Osteoblast (primary cell): Measurements from ENCODE around the gene TRPM5. TPM values are rescaled to one million over a fixed set of nuclear protein-coding genes. Genes with fewer than 3 reads are reported as not detected.

Source experiments
- DNase-seq: peaks from one replicate; pipeline ENCODE4 v3.0.0; 2011; ENCODE audit warnings: low spot score, mixed read lengths; ENCODE audit not compliant: insufficient read length; ENCODE audit errors: missing footprints
- H2AFZ ChIP-seq: 2 replicates; pipeline ENCODE4 v1.6.0; 2011; ENCODE audit warnings: mild to moderate bottlenecking, low read length
- H3K27ac ChIP-seq: 2 replicates; pipeline ENCODE4 v1.5.1; 2011; ENCODE audit warnings: mild to moderate bottlenecking, low read depth, low read length, moderate library complexity
- H3K27me3 ChIP-seq: 2 replicates; pipeline ENCODE4 v1.6.0; 2012; ENCODE audit warnings: mild to moderate bottlenecking, control low read depth, inconsistent platforms, low read length, moderate library complexity; ENCODE audit not compliant: insufficient read depth
- H3K36me3 ChIP-seq: 2 replicates; pipeline ENCODE4 v1.5.1; 2011; ENCODE audit warnings: mild to moderate bottlenecking, low read length, control low read depth, moderate library complexity; ENCODE audit not compliant: insufficient read depth
- H3K4me1 ChIP-seq: 2 replicates; pipeline ENCODE4 v1.5.1; 2011; ENCODE audit warnings: mild to moderate bottlenecking, low read length, control low read depth, moderate library complexity; ENCODE audit not compliant: insufficient read depth
- H3K4me2 ChIP-seq: 2 replicates; pipeline ENCODE4 v1.6.0; 2011; ENCODE audit warnings: mild to moderate bottlenecking, low read length; ENCODE audit not compliant: insufficient read depth
- H3K4me3 ChIP-seq: fragments of 200-600 bp; sonication (generic); 3 replicates; pipeline ENCODE4 v1.5.1; 2012; ENCODE audit warnings: mild to moderate bottlenecking, low read length, inconsistent platforms; ENCODE audit not compliant: insufficient read depth
- H3K79me2 ChIP-seq: 2 replicates; pipeline ENCODE4 v1.6.0; 2012; ENCODE audit warnings: mild to moderate bottlenecking, low read length, control low read depth, inconsistent platforms; ENCODE audit not compliant: insufficient read depth
- H3K9me3 ChIP-seq: 2 replicates; pipeline ENCODE4 v1.5.1; 2011; ENCODE audit warnings: low read depth, low read length, control low read depth
- H4K20me1 ChIP-seq: 2 replicates; pipeline ENCODE4 v1.6.0; 2012; ENCODE audit warnings: mild to moderate bottlenecking, low read length, control low read depth; ENCODE audit not compliant: insufficient read depth
- total RNA-seq: library from RNA; depleted of rRNA; stranded (reverse); fragments of >200 nt; gene quantifications from 2 replicates; pipeline ENCODE4 v1.2.3, GENCODE V29; 2012
- TF ChIP-seq, protein P1 (sequence below): IDR thresholded peaks from 2 replicates; pipeline ENCODE4 v1.5.1; 2011; ENCODE audit warnings: mild to moderate bottlenecking, low read depth, low read length, moderate library complexity; ENCODE audit errors: extremely low read depth

TRPM5 gene
- total RNA-seq, 1 donor: not detected

DNA sequence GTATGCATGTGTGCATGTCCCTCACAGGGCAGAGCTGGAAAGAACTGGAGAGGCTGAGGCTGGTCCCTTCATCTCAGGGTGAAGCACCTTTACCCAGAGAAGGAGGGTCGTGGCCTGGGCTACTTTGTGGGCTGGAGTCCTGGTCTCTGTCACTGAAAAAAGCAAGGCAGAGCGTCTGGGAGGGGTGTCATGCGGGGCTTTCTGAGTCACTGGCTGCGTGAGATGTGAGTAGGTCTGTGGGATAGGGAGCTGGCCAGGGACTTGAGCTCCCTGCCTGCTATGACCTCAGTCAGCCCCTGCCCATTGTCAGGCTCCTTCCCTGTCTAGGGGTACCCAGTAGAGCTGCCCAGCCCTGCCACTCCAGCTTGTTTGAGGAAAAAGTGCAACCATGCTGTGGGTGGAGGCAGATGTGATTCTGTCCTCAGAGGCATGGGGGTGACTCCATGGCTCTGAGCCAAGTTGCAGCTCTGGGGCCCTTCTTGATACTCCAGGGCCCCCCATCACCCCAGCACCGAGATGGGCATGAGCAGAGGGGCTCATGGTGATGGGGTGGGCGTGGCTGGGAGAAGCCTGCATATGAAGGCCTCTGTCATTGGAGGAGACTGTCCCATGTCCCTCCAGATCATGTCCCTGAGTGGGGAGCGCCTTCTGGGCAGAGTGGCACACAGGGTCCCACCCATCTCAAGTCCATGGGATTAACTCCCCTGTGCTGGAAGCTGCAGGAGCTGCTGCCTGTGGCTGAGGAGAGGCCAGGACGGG, 28.3 kb upstream of the TRPM5 start:
- Histone ChIP-seq H3K79me2 (no peaks in the 10 kb centered on the region), H3K27me3 (peaks cover 21% of the 10 kb centered on the region), H3K9me3 (no peaks in the 10 kb centered on the region), H3K4me1 (no peaks in the 10 kb centered on the region), H3K27ac (no peak overlapping the region), H2AFZ (no peak overlapping the region), H3K36me3 (no peaks in the 10 kb centered on the region), H3K4me3 (no peak overlapping the region), H4K20me1 (no peaks in the 10 kb centered on the region), H3K4me2 (no peak overlapping the region)
- peak; percentile 46 for DNase-seq
- TF ChIP-seq, protein P1, sequence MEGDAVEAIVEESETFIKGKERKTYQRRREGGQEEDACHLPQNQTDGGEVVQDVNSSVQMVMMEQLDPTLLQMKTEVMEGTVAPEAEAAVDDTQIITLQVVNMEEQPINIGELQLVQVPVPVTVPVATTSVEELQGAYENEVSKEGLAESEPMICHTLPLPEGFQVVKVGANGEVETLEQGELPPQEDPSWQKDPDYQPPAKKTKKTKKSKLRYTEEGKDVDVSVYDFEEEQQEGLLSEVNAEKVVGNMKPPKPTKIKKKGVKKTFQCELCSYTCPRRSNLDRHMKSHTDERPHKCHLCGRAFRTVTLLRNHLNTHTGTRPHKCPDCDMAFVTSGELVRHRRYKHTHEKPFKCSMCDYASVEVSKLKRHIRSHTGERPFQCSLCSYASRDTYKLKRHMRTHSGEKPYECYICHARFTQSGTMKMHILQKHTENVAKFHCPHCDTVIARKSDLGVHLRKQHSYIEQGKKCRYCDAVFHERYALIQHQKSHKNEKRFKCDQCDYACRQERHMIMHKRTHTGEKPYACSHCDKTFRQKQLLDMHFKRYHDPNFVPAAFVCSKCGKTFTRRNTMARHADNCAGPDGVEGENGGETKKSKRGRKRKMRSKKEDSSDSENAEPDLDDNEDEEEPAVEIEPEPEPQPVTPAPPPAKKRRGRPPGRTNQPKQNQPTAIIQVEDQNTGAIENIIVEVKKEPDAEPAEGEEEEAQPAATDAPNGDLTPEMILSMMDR: no peak

DNA sequence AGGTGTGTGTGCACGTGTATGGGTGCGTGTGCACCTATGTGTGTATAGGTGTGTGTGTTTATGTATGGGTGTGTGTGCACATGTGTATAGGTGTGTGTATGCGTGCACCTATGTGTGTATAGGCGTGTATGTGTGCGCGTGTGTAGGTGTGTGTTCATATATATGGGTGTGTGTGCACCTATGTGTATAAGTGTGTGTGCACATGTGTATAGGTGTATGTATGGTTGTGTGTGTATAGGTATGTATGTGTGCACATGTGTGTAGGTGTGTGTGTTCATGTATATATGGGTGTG, 27.4 kb upstream of the TRPM5 start:
- no peak overlapping the region for H3K4me3 ChIP-seq
- H3K79me2 ChIP-seq: no peaks in the 10 kb centered on the region
- H3K9me3 ChIP-seq: no peaks in the 10 kb centered on the region
- no peak overlapping the region for H2AFZ ChIP-seq
- peaks cover 15% of the 10 kb centered on the region for H3K27me3 ChIP-seq
- H3K4me1 ChIP-seq: no peaks in the 10 kb centered on the region
- no peaks in the 10 kb centered on the region for H3K36me3 ChIP-seq
- DNase-seq: no peak
- no peak overlapping the region for H3K4me2 ChIP-seq
- H3K27ac ChIP-seq: no peak overlapping the region
- TF ChIP-seq, protein P1: no peak
- no peaks in the 10 kb centered on the region for H4K20me1 ChIP-seq

DNA sequence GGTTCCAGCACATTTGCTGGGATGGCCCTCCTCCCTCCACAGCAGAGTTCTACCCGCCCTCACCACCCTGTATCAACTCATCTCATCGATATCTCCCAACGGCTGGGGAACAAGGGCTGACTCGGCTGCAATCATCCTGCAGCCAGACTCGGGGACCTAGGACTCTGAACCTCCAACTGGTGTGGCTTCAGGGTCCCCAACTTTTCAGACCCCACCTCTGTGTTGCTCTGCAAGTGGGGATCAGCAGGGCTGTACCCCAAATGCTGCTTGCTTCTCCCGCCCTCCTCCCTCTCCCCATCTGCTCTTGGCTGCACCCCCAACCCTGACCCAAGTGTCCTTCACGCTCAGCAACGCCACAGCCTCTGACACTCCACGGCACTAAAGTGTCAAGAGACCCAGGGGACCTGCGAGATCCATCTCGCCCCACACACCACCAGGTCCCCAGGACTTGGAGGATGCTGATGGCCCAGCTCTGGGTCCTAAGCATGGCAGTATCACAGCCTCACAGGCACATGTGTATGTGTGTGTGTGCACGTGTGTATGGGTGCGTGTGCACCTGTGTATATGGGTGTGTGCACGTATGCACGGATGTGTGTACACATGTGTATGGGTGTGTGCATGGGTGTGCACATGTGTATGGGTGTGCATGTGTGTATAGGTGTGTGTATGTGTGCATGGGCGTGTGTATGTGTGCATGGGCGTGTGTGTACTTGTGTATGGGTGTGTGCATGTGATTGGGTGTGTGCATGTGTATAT, 26.9 kb upstream of the TRPM5 start:
- Histone ChIP-seq H3K4me3 (no peak overlapping the region), H3K27me3 (peaks cover 11% of the 10 kb centered on the region), H2AFZ (no peak overlapping the region), H3K4me2 (no peak overlapping the region), H3K36me3 (no peaks in the 10 kb centered on the region), H3K9me3 (no peaks in the 10 kb centered on the region), H3K27ac (no peak overlapping the region), H3K4me1 (no peaks in the 10 kb centered on the region), H3K79me2 (no peaks in the 10 kb centered on the region), H4K20me1 (no peaks in the 10 kb centered on the region)
- TF ChIP-seq, protein P1: no peak
- DNase-seq: peak; percentile 43

DNA sequence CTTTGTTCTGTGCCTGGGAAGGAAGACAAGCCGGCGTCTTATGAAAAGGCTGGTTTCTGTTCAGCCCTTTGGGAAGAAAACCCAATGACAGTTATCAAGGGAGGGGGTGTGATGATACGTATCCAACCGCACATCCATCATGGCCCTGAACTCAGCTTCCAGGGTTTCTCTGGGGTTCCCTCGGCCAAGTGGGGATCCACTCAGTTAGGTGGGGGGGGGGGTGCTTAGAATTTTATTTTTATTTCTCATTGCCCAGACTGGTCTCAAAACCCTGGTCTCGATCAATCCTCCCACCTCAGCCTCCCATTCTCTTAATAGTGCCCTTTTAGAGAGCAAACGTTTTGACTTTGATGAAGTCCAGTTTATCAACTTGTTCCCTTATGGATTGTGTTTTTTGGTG, 26.2 kb upstream of the TRPM5 start:
- no peaks in the 10 kb centered on the region for H4K20me1 ChIP-seq
- no peak overlapping the region for H2AFZ ChIP-seq
- H3K27me3 ChIP-seq: peaks cover 4% of the 10 kb centered on the region
- no peaks in the 10 kb centered on the region for H3K79me2 ChIP-seq
- H3K4me3 ChIP-seq: no peak overlapping the region
- DNase-seq: no peak
- TF ChIP-seq, protein P1: no peak
- H3K9me3 ChIP-seq: no peaks in the 10 kb centered on the region
- H3K27ac ChIP-seq: no peak overlapping the region
- H3K4me2 ChIP-seq: no peak overlapping the region
- H3K4me1 ChIP-seq: no peaks in the 10 kb centered on the region
- H3K36me3 ChIP-seq: no peaks in the 10 kb centered on the region
